HCT116 (cell line): Measurements from ENCODE around the gene OLAH. TPM values are rescaled to one million over a fixed set of nuclear protein-coding genes. Genes with fewer than 3 reads are reported as not detected.

Source experiments
- ATAC-seq: fragments of 200-7000 bp; cut with Tn5 transposase; 2 replicates; pipeline ENCODE4 v1.9.1; 2020; ENCODE audit warnings: mild to moderate bottlenecking, moderate library complexity
- BruUV-seq: library from RNA; stranded (reverse); fragments of 400-500 nt; replicated peaks from 2 replicates; lab custom pipeline; 2021; lab: Mats Ljungman, UMichigan
- CTCF ChIA-PET: fragments of 300-600 bp; sonication (Branson Sonifier 250); formaldehyde crosslinking; loops from one replicate; lab custom pipeline; 2021; ENCODE audit warnings: antibody characterized with exemption; lab: Charles Lee
- POLR2A ChIA-PET: fragments of 300-600, 350-600 bp; sonication (Branson Sonifier 250); formaldehyde crosslinking; loops from one replicate; lab custom pipeline; 2021; ENCODE audit warnings: antibody characterized with exemption; lab: Charles Lee
- RAD21 ChIA-PET, 2 experiments: fragments of 300-600 bp; sonication (Branson Sonifier 250); formaldehyde crosslinking; loops; one replicate each; lab custom pipeline; 2023; ENCODE audit warnings: low total read pairs in 2 of 2; ENCODE audit not compliant: uncharacterized antibody in 2 of 2, unreplicated experiment in 2 of 2, low non-redundant PET in 1 of 2; lab: Charles Lee
- DNase-seq: peaks from one replicate; pipeline ENCODE4 v3.0.0-alpha.2; 2010; ENCODE audit warnings: low read depth, low spot score
- H2AFZ ChIP-seq: fragments of 200-600 bp; shearing (Covaris generic), sonication (generic); 2 replicates; pipeline ENCODE4 v1.6.1; 2017; ENCODE audit warnings: low read depth, mixed run types, mixed read lengths, antibody characterized with exemption, low read length; ENCODE audit not compliant: poor library complexity, severe bottlenecking
- H3K27ac ChIP-seq: 2 replicates; pipeline ENCODE4 v1.5.1; 2012; ENCODE audit warnings: low read depth, low read length
- H3K27me3 ChIP-seq: fragments of 200-600 bp; sonication (generic); 2 replicates; pipeline ENCODE4 v1.6.1; 2016; ENCODE audit warnings: mixed run types, low read length, mixed read lengths; ENCODE audit not compliant: insufficient read depth
- H3K36me3 ChIP-seq, 2 experiments: fragments of 200-500 bp in 1 of 2; fragments of 200-600 bp in 1 of 2; sonication (Bioruptor generic) in 1 of 2; sonication (generic) in 1 of 2; 2 replicates each; pipeline versions ENCODE4 v1.5.1 to v1.6.1; 2014 to 2016; ENCODE audit warnings: low read length in 2 of 2, inconsistent platforms in 1 of 2, mixed read lengths in 1 of 2, mixed run types in 1 of 2; ENCODE audit not compliant: insufficient read depth in 2 of 2, control insufficient read depth in 1 of 2
- H3K4me1 ChIP-seq, 2 experiments: fragments of 200-600 bp in 1 of 2; sonication (generic) in 1 of 2; 2 replicates each; pipeline versions ENCODE4 v1.5.1 to v1.6.1; 2012 to 2017; ENCODE audit warnings: low read length in 2 of 2, inconsistent platforms in 1 of 2, mild to moderate bottlenecking in 1 of 2, mixed read lengths in 1 of 2, mixed run types in 1 of 2, moderate library complexity in 1 of 2; ENCODE audit not compliant: insufficient read depth in 2 of 2, control insufficient read depth in 1 of 2
- H3K4me2 ChIP-seq: fragments of 200-600 bp; sonication (generic); 2 replicates; pipeline ENCODE4 v1.6.1; 2017; ENCODE audit warnings: mixed run types, low read length, mixed read lengths
- H3K4me3 ChIP-seq, 2 experiments: fragments of 200-600 bp in 1 of 2; sonication (generic) in 1 of 2; replicated peaks in 1 of 2; 2 replicates each; pipeline ENCODE4 v1.5.1; 2011 to 2016; ENCODE audit warnings: low read length in 2 of 2, control low read depth in 1 of 2, low read depth in 1 of 2, mild to moderate bottlenecking in 1 of 2, mixed read lengths in 1 of 2, mixed run types in 1 of 2
- H3K79me2 ChIP-seq: fragments of 200-600 bp; sonication (generic); 2 replicates; pipeline ENCODE4 v1.6.1; 2017; ENCODE audit warnings: mild to moderate bottlenecking, mixed run types, low read length, moderate library complexity, mixed read lengths; ENCODE audit not compliant: insufficient read depth
- H3K9ac ChIP-seq: fragments of 200-600 bp; sonication (generic); 2 replicates; pipeline ENCODE4 v1.6.1; 2016; ENCODE audit warnings: low read length, mixed read lengths
- H3K9me2 ChIP-seq: fragments of 200-600 bp; sonication (generic), shearing (Covaris generic); 2 replicates; pipeline ENCODE4 v1.6.1; 2017; ENCODE audit warnings: mixed run types, mild to moderate bottlenecking, moderate library complexity; ENCODE audit not compliant: insufficient read depth
- H3K9me3 ChIP-seq, 2 experiments: fragments of 200-500 bp in 1 of 2; fragments of 200-600 bp in 1 of 2; sonication (Bioruptor generic) in 1 of 2; sonication (generic) in 1 of 2; 2 replicates each; pipeline ENCODE4 v1.6.1; 2014 to 2017; ENCODE audit warnings: low read length in 2 of 2, mixed read lengths in 2 of 2, inconsistent platforms in 1 of 2, low read depth in 1 of 2, mild to moderate bottlenecking in 1 of 2, mixed run types in 1 of 2, moderate library complexity in 1 of 2; ENCODE audit not compliant: control insufficient read depth in 1 of 2, insufficient read depth in 1 of 2
- H4K20me1 ChIP-seq: fragments of 200-600 bp; sonication (generic), shearing (Covaris generic); 2 replicates; pipeline ENCODE4 v1.6.1; 2017; ENCODE audit warnings: mixed run types, mild to moderate bottlenecking, moderate library complexity; ENCODE audit not compliant: insufficient read depth
- CBX3 ChIP-seq: IDR thresholded peaks from 2 replicates; pipeline ENCODE4 v1.6.1; 2012; ENCODE audit warnings: low read depth
- CEBPB ChIP-seq: IDR thresholded peaks from 2 replicates; pipeline ENCODE4 v1.6.1; 2012; ENCODE audit warnings: low read depth
- CTCF ChIP-seq, 3 experiments: fragments of 200-600 bp in 1 of 3; sonication (generic) in 1 of 3; IDR thresholded peaks in 2 of 3; conservative IDR thresholded peaks in 1 of 3; 2 replicates each; pipeline ENCODE4 v1.5.1; 2012 to 2017; ENCODE audit warnings: low read depth in 2 of 3, low read length in 2 of 3, antibody characterized with exemption in 1 of 3, borderline replicate concordance in 1 of 3, control low read depth in 1 of 3, mild to moderate bottlenecking in 1 of 3, mixed read lengths in 1 of 3, mixed run types in 1 of 3, moderate library complexity in 1 of 3; ENCODE audit not compliant: insufficient read depth in 1 of 3
- EGR1 ChIP-seq: IDR thresholded peaks from 2 replicates; pipeline ENCODE4 v1.6.1; 2012; ENCODE audit warnings: low read depth
- EZH2 ChIP-seq: fragments of 200-600 bp; sonication (generic); IDR thresholded peaks from 2 replicates; pipeline ENCODE4 v1.6.1; 2017; ENCODE audit warnings: antibody characterized with exemption, mixed run types
- EZH2phosphoT487 ChIP-seq: fragments of 200-600 bp; IDR thresholded peaks from 2 replicates; pipeline ENCODE4 v1.6.1; 2018; ENCODE audit warnings: antibody characterized with exemption, borderline replicate concordance
- FOSL1 ChIP-seq: IDR thresholded peaks from 2 replicates; pipeline ENCODE4 v1.6.1; 2012; ENCODE audit warnings: low read depth
- JUND ChIP-seq: IDR thresholded peaks from 2 replicates; pipeline ENCODE4 v1.6.1; 2012
- POLR2A ChIP-seq: IDR thresholded peaks from 2 replicates; pipeline ENCODE4 v1.7.0; 2011; ENCODE audit warnings: borderline replicate concordance; ENCODE audit not compliant: insufficient read depth, insufficient read length; ENCODE audit errors: extremely low read depth
- RAD21 ChIP-seq: IDR thresholded peaks from 2 replicates; pipeline ENCODE4 v1.6.1; 2012; ENCODE audit warnings: low read depth, mild to moderate bottlenecking
- SRF ChIP-seq: IDR thresholded peaks from 2 replicates; pipeline ENCODE4 v1.6.1; 2012; ENCODE audit warnings: low read depth
- YY1 ChIP-seq: IDR thresholded peaks from 2 replicates; pipeline ENCODE4 v1.6.1; 2011; ENCODE audit warnings: low read length, low read depth, moderate library complexity, mild to moderate bottlenecking; ENCODE audit not compliant: insufficient replicate concordance; ENCODE audit errors: extremely low read depth
- ZFX ChIP-seq: fragments of 450-650 bp; IDR thresholded peaks from 2 replicates; pipeline ENCODE4 v1.6.1; 2017
- intact Hi-C: fragments of 100-400 bp; cut with micrococcal nuclease; formaldehyde crosslinking; loops from 2 replicates; pipeline ENCODE4 v1.10.0; 2022
- total RNA-seq: library from RNA; stranded (reverse); gene quantifications from one replicate; pipeline ENCODE4 v1.2.1, GENCODE V29; 2021; ENCODE audit not compliant: unreplicated experiment
- TF ChIP-seq, protein P1 (sequence below): IDR thresholded peaks from 2 replicates; pipeline ENCODE4 v1.6.1; 2012
- TF ChIP-seq, protein P2 (sequence below): IDR thresholded peaks from 2 replicates; pipeline ENCODE4 v1.6.1; 2012; ENCODE audit warnings: low read depth

Gene OLAH
- total RNA-seq, 1 experiment from 2014 or later = not detected

DNA sequence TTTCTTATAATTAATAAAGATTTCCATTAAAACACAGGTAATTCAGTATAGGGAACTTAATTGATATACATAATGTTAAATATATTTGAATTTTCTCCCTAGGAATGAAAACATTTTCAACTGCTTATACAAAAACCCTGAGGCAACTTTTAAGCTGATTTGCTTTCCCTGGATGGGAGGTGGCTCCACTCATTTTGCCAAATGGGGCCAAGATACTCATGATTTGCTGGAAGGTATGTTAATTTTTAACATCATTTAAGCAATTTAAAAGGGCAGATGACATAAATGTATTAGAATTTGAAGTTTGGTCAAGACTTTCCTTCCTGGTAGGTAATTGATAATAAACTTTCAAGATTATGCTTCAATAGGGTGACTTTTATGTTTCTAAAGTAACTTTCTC is 5.8 kb downstream of the OLAH start:
- H3K36me3 ChIP-seq = no peaks in the 10 kb centered on the region

More for the DNA sequence above, 5.8 kb downstream of the OLAH start:
- Histone ChIP-seq H2AFZ (no peak overlapping the region), H3K4me3 (no peak overlapping the region), H3K4me1 (no peaks in the 10 kb centered on the region), H3K4me2 (no peak overlapping the region), H3K9me2 (no peaks in the 10 kb centered on the region), H3K79me2 (no peaks in the 10 kb centered on the region), H3K9me3 (no peaks in the 10 kb centered on the region), H3K9ac (no peak overlapping the region), H3K27ac (no peak overlapping the region), H4K20me1 (no peaks in the 10 kb centered on the region), H3K27me3 (no peaks in the 10 kb centered on the region)
- DNase-seq (no peak), ATAC-seq (no peak)
- POLR2A ChIA-PET = no interaction called here
- RAD21 ChIA-PET = interaction anchor here in 1 of 2 experiments (0.5 kb wide), 1 partner anchor 376 kb away, joined by 3 read pairs; no protein-coding TSS in a partner anchor
- CTCF ChIA-PET = interaction anchor here (0.7 kb wide), 1 partner anchor 10 kb away, joined by 3 read pairs; no protein-coding TSS in a partner anchor
- BruUV-seq = no TSS peak
- TF ChIP-seq CTCF (IDR thresholded peaks at IDR 0.05 in 2 of 3, conservative IDR thresholded peaks at IDR 0.05 in 1 of 3; ENCODE audit: borderline replicate concordance in 1 of 3, insufficient read depth in 1 of 3, low read depth in 2 of 3, low read length in 2 of 3) = no peak
- TF ChIP-seq JUND = no peak
- TF ChIP-seq CBX3 = no peak
- TF ChIP-seq POLR2A = no peak
- TF ChIP-seq FOSL1 = no peak
- no peak for TF ChIP-seq EZH2
- TF ChIP-seq RAD21 = no peak
- TF ChIP-seq SRF = no peak
- no peak for TF ChIP-seq EZH2phosphoT487
- TF ChIP-seq ZFX = no peak
- no peak for TF ChIP-seq CEBPB
- no peak for TF ChIP-seq EGR1
- TF ChIP-seq, protein P1, sequence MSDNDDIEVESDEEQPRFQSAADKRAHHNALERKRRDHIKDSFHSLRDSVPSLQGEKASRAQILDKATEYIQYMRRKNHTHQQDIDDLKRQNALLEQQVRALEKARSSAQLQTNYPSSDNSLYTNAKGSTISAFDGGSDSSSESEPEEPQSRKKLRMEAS = no peak
- TF ChIP-seq, protein P2, sequence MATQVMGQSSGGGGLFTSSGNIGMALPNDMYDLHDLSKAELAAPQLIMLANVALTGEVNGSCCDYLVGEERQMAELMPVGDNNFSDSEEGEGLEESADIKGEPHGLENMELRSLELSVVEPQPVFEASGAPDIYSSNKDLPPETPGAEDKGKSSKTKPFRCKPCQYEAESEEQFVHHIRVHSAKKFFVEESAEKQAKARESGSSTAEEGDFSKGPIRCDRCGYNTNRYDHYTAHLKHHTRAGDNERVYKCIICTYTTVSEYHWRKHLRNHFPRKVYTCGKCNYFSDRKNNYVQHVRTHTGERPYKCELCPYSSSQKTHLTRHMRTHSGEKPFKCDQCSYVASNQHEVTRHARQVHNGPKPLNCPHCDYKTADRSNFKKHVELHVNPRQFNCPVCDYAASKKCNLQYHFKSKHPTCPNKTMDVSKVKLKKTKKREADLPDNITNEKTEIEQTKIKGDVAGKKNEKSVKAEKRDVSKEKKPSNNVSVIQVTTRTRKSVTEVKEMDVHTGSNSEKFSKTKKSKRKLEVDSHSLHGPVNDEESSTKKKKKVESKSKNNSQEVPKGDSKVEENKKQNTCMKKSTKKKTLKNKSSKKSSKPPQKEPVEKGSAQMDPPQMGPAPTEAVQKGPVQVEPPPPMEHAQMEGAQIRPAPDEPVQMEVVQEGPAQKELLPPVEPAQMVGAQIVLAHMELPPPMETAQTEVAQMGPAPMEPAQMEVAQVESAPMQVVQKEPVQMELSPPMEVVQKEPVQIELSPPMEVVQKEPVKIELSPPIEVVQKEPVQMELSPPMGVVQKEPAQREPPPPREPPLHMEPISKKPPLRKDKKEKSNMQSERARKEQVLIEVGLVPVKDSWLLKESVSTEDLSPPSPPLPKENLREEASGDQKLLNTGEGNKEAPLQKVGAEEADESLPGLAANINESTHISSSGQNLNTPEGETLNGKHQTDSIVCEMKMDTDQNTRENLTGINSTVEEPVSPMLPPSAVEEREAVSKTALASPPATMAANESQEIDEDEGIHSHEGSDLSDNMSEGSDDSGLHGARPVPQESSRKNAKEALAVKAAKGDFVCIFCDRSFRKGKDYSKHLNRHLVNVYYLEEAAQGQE = no peak
- no peak for TF ChIP-seq YY1
- intact Hi-C loops = no loop called here
